HG03432 (cell line): ENCODE measurements around the gene TTC3.
"Not testable (repeated sequence)": the region's sequence is repeated elsewhere in the genome, so short reads cannot be mapped to it uniquely, and the experiment has no call there.

ENCODE experiments used
- ATAC-seq: cut with Tn5 transposase; IDR thresholded peaks from one replicate; pipeline ENCODE4 v1.9.1; 2021; ENCODE audit warnings: mild to moderate bottlenecking, moderate library complexity; ENCODE audit not compliant: unreplicated experiment

The TTC3 gene, protein sequence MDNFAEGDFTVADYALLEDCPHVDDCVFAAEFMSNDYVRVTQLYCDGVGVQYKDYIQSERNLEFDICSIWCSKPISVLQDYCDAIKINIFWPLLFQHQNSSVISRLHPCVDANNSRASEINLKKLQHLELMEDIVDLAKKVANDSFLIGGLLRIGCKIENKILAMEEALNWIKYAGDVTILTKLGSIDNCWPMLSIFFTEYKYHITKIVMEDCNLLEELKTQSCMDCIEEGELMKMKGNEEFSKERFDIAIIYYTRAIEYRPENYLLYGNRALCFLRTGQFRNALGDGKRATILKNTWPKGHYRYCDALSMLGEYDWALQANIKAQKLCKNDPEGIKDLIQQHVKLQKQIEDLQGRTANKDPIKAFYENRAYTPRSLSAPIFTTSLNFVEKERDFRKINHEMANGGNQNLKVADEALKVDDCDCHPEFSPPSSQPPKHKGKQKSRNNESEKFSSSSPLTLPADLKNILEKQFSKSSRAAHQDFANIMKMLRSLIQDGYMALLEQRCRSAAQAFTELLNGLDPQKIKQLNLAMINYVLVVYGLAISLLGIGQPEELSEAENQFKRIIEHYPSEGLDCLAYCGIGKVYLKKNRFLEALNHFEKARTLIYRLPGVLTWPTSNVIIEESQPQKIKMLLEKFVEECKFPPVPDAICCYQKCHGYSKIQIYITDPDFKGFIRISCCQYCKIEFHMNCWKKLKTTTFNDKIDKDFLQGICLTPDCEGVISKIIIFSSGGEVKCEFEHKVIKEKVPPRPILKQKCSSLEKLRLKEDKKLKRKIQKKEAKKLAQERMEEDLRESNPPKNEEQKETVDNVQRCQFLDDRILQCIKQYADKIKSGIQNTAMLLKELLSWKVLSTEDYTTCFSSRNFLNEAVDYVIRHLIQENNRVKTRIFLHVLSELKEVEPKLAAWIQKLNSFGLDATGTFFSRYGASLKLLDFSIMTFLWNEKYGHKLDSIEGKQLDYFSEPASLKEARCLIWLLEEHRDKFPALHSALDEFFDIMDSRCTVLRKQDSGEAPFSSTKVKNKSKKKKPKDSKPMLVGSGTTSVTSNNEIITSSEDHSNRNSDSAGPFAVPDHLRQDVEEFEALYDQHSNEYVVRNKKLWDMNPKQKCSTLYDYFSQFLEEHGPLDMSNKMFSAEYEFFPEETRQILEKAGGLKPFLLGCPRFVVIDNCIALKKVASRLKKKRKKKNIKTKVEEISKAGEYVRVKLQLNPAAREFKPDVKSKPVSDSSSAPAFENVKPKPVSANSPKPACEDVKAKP (N-terminal part only)

GRCh38 chr21:37072988-37073416 is at the start of gene TTC3, which contains the start of gene PIGP:
TSS of gene TTC3 (plus strand) at chr21:37073254. CDS start at chr21:37087258, 14,004 bp downstream.
TSS of gene PIGP (minus strand) at chr21:37073071. CDS start at chr21:37072515, 556 bp downstream.
- ATAC-seq: peak; percentile 77

DNA sequence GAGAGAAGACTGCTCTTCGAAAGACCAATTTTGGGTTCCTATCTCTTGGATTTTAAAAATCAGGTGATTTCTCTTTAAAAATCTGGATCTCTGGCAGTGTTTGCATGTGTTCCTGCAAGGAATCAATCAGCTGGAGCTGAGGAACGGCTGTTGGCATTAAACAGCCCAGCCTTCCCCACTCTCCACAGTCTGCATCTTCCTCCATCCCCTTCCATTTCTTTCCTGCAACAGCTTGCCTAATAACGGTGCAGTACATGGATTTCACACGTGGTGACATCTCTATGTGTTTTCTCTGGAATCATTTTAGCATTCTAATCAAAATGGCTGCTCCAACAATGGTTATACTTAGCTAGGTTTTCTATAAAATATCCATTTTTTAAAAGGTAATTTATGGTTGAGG is 46.6 kb upstream of the TTC3 start:
- ATAC-seq: no peak

DNA sequence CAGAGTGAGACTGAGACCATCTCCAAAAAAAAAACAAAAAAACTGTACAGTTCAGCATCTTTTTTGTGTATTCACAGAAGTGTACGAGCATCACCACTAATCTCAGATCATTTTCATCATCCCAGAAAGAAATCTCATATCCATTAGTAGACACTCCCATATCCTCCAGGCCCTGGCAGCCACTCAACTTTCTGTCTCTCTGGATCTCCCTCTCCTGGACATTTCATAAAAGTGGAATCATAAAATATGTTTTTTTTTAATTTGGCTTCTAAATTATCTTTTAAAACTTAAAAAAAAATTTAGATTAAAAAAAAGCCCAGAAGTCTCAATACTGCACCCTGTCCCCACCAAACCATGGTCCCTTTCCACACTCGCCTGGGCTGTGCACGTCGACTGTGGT is 44.5 kb upstream of the TTC3 start:
- ATAC-seq: no peak

DNA sequence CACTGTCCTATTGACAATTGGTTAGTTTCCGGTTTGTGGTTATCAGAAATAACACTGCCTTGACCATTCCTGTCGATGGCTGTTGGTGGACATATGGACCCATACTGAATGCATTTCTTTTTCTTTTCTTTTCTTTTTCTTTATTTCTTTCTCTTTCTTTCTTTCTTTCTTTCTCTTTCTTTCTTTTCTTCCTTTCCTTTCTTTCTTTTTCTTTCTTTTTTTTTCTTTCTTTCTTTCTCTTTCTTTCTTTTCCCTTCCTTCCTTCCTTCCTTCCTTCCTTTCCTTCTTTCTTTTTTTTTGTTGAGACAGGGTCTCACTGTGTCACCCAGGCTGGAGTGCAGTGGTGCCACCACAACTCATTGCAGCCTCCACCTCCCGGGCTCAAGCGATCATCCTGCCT is 42.2 kb upstream of the TTC3 start:
- ATAC-seq: no peak

DNA sequence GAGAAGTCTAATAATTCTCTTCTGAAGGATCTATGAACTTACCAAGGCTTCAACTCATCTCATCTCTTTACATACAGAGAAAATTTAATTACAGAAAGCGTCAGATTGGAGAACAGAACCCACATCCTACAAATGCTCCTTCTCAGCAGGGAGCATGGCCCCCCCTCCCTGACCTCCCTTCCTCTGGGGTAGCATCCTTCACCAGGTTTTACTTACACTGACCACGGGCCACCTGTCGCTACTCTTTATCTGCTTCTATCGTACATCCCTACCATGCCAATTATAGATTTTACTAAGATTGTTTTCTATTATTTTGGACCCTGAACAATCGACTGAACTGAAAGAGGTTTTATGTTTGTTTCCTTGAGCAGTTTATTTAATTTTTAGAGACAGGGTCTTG is 40.8 kb upstream of the TTC3 start:
- no peak for ATAC-seq

DNA sequence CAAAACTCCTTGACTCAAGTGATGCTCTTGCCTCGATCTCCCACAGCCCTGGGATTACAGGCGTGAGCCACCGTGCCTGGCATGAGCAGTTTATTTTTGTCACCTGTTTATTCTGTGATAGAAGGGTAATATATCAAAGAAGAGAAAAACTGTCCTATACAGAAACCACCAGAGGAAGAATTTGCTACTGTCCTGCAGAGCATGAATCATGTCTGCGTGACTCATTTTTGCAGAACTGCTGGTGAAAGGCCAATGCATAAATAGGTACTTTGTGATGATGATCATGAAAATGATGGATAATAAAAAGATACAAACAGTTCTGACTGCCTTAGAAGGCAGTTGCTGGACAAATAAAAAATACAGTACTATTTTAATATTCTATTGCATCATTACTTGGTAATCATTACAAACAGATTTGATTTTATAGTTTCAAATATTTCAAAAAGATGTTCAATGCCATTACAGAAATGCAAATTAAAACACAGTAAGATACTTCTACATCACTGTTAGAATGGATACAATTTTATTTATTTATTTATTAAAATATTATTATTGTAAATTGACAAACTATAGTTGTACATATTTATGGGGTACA is 40.1 kb upstream of the TTC3 start:
- no peak for ATAC-seq

- ATAC-seq: not testable (repeated sequence)
Measured at GRCh38 chr21:37034394-37034793, 38.7 kb upstream of the TTC3 start.

GRCh38 chr21:37036177-37036576 is 36.9 kb upstream of the TTC3 start:
- no peak for ATAC-seq

- no peak for ATAC-seq
Measured at GRCh38 chr21:37039411-37040075, 33.5 kb upstream of the TTC3 start.

DNA sequence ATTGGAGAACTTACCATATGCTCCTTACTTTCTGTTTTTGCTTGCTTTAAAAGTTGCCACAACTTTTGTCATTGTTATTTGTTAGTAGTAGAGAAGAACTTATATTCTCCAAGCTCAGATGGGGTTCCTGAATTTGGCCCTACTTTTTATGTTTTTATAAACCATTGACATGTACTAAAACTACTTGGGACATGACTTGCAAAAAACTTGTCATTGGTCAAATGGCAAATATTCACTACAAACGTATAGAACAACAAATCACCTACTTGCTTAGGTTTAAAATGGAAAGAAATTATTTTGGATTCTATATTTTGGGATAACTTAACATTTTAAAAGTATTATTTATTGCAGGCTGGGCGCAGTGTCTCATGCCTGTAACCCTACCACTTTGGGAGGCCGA is 32.8 kb upstream of the TTC3 start:
- ATAC-seq: no peak

- ATAC-seq: no peak
Measured at GRCh38 chr21:37041706-37042271, 31.3 kb upstream of the TTC3 start.

DNA sequence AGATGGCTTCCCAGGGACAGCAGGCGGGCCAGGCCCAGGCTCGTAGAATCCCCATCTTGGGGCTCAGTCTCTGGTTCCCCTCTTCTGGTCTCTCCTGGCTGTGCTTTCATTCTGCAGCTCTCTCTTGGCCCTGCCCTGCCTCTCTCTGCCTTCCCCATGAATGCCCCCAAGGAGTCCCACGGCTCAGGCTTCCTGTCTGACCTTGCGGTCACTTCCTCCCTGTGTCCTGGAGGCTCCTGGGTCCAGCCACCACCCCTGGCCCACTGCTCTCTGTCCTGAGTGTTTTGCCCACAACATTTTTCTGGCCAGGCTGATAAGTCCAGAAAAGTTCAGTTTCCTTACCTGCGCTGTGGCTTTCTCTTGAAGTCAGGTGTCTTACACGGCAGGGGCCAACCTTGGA is 29.2 kb upstream of the TTC3 start:
- ATAC-seq: no peak

- ATAC-seq: no peak
Measured at GRCh38 chr21:37044643-37045042, 28.4 kb upstream of the TTC3 start.

DNA sequence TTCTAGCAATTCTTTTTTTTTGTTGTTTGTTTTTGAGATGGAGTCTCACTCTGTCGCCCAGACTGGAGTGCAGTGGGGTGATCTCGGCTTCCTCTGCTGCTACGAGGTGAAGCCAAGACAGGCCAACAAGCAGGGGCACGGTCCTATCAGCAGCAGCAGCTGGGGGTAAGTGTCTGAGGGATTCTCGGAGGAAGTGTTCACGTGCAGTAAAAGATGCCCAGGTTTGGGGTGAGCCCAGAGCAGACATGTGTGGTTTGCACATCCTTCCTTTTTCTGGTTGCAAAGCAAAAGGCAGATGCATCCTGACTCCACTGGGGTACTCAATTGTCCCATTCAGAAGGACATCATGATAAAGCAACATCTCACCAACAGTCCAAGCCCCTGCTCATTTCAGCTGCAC is 27.9 kb upstream of the TTC3 start:
- no peak for ATAC-seq

GRCh38 chr21:37045556-37045955 is 27.5 kb upstream of the TTC3 start:
- ATAC-seq: no peak

DNA sequence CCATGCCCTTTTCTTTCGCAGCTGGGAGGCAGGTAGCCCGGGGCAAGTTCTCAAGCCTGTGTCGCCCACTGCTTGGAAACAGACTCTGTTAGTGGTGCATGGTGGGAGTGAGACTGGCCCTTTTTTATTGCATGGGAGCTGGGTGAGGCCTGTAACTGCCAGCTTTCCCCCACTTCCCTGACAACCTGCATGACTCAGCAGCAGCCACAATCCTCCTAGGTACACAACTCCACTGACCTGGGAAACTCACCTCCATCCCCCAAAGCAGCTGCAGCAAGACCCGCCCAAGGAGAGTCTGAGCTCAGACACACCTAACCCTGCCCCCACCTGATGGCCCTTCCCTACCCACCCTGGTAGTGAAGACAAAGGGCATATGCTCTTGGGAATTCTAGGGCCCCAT is 26.0 kb upstream of the TTC3 start:
- ATAC-seq: no peak

- not testable (repeated sequence) for ATAC-seq
Measured at GRCh38 chr21:37049741-37050140, 23.3 kb upstream of the TTC3 start.

GRCh38 chr21:37055271-37055855 is 17.7 kb upstream of the TTC3 start:
- ATAC-seq: no peak

GRCh38 chr21:37057614-37058013 is 15.4 kb upstream of the TTC3 start:
- no peak for ATAC-seq
